Stomach (tissue), 4 donors: ENCODE results near the gene BNC2.

ENCODE experiments used
- CTCF ChIP-seq, 7 experiments: fragments of 450-650 bp in 4 of 7; fragments of 200-600 bp in 3 of 7; sonication (generic) in 3 of 7; IDR thresholded peaks; one replicate each; pipeline ENCODE4 v1.5.1; 2016 to 2019; ENCODE audit warnings: antibody characterized with exemption in 7 of 7, control low read depth in 2 of 7, mild to moderate bottlenecking in 1 of 7
- EP300 ChIP-seq: sonication (generic); formaldehyde crosslinking; IDR thresholded peaks from one replicate; pipeline ENCODE4 v1.6.1; 2017; ENCODE audit warnings: antibody characterized with exemption
- POLR2A ChIP-seq, 4 donors: fragments of 450-650 bp; IDR thresholded peaks; one replicate each; pipeline ENCODE4 v1.6.1; 2016; ENCODE audit warnings: antibody characterized with exemption in 4 of 4, control low read depth in 2 of 4, mild to moderate bottlenecking in 1 of 4, moderate library complexity in 1 of 4
- POLR2AphosphoS5 ChIP-seq, 3 donors: sonication (generic); formaldehyde crosslinking; IDR thresholded peaks; one replicate each; pipeline ENCODE4 v1.6.1; 2016; ENCODE audit warnings: antibody characterized with exemption in 3 of 3

GRCh38 chr9:16436545-16436944 is 433.9 kb downstream of the BNC2 start:
- no peak for TF ChIP-seq POLR2A (IDR thresholded peaks at IDR 0.05)
- no peak for TF ChIP-seq CTCF (IDR thresholded peaks at IDR 0.05)
- no peak for TF ChIP-seq POLR2AphosphoS5 (IDR thresholded peaks at IDR 0.05)
- TF ChIP-seq EP300: no peak
